SK-N-SH (cell line): ENCODE measurements around the gene CTSE. TPM values are rescaled to one million over a fixed set of nuclear protein-coding genes. Genes with fewer than 3 reads are reported as not detected.

Experiments used
- CTCF ChIA-PET: fragments of 300-600, 350-600 bp; formaldehyde crosslinking; extraction: SDS; loops from one replicate; lab custom pipeline; 2021; lab: Yijun Ruan, JAX
- POLR2A ChIA-PET: fragments of 350-600 bp; sonication (Branson Sonifier 250); formaldehyde crosslinking; extraction: SDS; loops from one replicate; lab custom pipeline; 2020; ENCODE audit warnings: antibody characterized with exemption, inconsistent platforms; lab: Yijun Ruan, JAX
- DNase-seq: peaks from one replicate; pipeline ENCODE4 v3.0.0; 2012
- H2AFZ ChIP-seq: fragments of 200-600 bp; sonication (generic); 2 replicates; pipeline ENCODE4 v1.8.1; 2016; ENCODE audit warnings: antibody characterized with exemption, mild to moderate bottlenecking, low read depth
- H3F3A ChIP-seq: fragments of 200-600 bp; sonication (generic); replicated peaks from 2 replicates; pipeline ENCODE3; 2016; ENCODE audit warnings: antibody characterized with exemption, mild to moderate bottlenecking; ENCODE audit not compliant: insufficient read depth
- H3K27ac ChIP-seq, 2 experiments: fragments of 200-500 bp in 1 of 2; fragments of 200-600 bp in 1 of 2; sonication (Bioruptor generic) in 1 of 2; sonication (generic), shearing (Covaris generic) in 1 of 2; 2 replicates each; pipeline versions ENCODE4 v1.5.1 to v1.6.1; 2014 to 2016; ENCODE audit warnings: low read depth in 2 of 2, inconsistent platforms in 1 of 2, low read length in 1 of 2, mild to moderate bottlenecking in 1 of 2, mixed read lengths in 1 of 2
- H3K27me3 ChIP-seq: fragments of 200-600 bp; sonication (generic), shearing (Covaris generic); 2 replicates; pipeline ENCODE4 v1.6.1; 2016; ENCODE audit warnings: mixed run types; ENCODE audit not compliant: insufficient read depth
- H3K36me3 ChIP-seq, 2 experiments: fragments of 200-500 bp in 1 of 2; fragments of 200-600 bp in 1 of 2; sonication (Bioruptor generic) in 1 of 2; sonication (generic) in 1 of 2; replicated peaks in 1 of 2; 2 replicates each; pipeline versions ENCODE3 to v1.5.1; 2014 to 2016; ENCODE audit warnings: low read length in 1 of 2, mild to moderate bottlenecking in 1 of 2; ENCODE audit not compliant: insufficient read depth in 2 of 2, control insufficient read depth in 1 of 2
- H3K4me1 ChIP-seq, 2 experiments: fragments of 200-500 bp in 1 of 2; fragments of 200-600 bp in 1 of 2; sonication (Bioruptor generic) in 1 of 2; sonication (generic), shearing (Covaris generic) in 1 of 2; 2 replicates each; pipeline versions ENCODE4 v1.5.1 to v1.6.1; 2014 to 2016; ENCODE audit warnings: low read depth in 1 of 2, low read length in 1 of 2, mixed run types in 1 of 2; ENCODE audit not compliant: insufficient read depth in 2 of 2, control insufficient read depth in 1 of 2
- H3K4me2 ChIP-seq: fragments of 200-600 bp; sonication (generic), shearing (Covaris generic); 2 replicates; pipeline ENCODE4 v1.6.1; 2017; ENCODE audit warnings: mixed run types
- H3K4me3 ChIP-seq, 2 experiments: fragments of 200-500 bp in 1 of 2; fragments of 200-600 bp in 1 of 2; sonication (Bioruptor generic) in 1 of 2; sonication (generic), shearing (Covaris generic) in 1 of 2; 2 replicates each; pipeline versions ENCODE4 v1.5.1 to v1.8.1; 2014 to 2016; ENCODE audit warnings: low read depth in 2 of 2, inconsistent platforms in 1 of 2, low read length in 1 of 2, mild to moderate bottlenecking in 1 of 2, mixed read lengths in 1 of 2, moderate library complexity in 1 of 2
- H3K79me2 ChIP-seq: fragments of 200-600 bp; sonication (generic); 2 replicates; pipeline ENCODE4 v1.8.1; 2017; ENCODE audit warnings: mild to moderate bottlenecking; ENCODE audit not compliant: insufficient read depth
- H3K9ac ChIP-seq: fragments of 200-600 bp; sonication (generic); 2 replicates; pipeline ENCODE4 v1.6.1; 2017; ENCODE audit warnings: mixed run types
- H3K9me2 ChIP-seq: fragments of 200-600 bp; sonication (generic); 2 replicates; pipeline ENCODE4 v1.6.1; 2017; ENCODE audit warnings: mixed run types
- H3K9me3 ChIP-seq: fragments of 200-600 bp; sonication (generic); 2 replicates; pipeline ENCODE4 v1.6.1; 2017; ENCODE audit warnings: mixed run types, mild to moderate bottlenecking, moderate library complexity
- H4K20me1 ChIP-seq: fragments of 200-600 bp; sonication (generic); 2 replicates; pipeline ENCODE4 v1.6.1; 2017; ENCODE audit warnings: mild to moderate bottlenecking, mixed run types; ENCODE audit not compliant: insufficient read depth
- EZH2phosphoT487 ChIP-seq: fragments of 200-600 bp; sonication (generic); IDR thresholded peaks from 2 replicates; pipeline ENCODE4 v1.6.1; 2017; ENCODE audit warnings: low read depth, mixed run types, mild to moderate bottlenecking, antibody characterized with exemption, moderate library complexity, borderline replicate concordance
- FOXM1 ChIP-seq: IDR thresholded peaks from 2 replicates; pipeline ENCODE4 v1.4.0; 2012; ENCODE audit warnings: low read depth, mild to moderate bottlenecking
- RFX5 ChIP-seq: IDR thresholded peaks from 2 replicates; pipeline ENCODE4 v1.6.1; 2012; ENCODE audit warnings: mild to moderate bottlenecking, improper control_type of control experiment, low read length
- RXRA ChIP-seq: IDR thresholded peaks from 2 replicates; pipeline ENCODE4 v1.4.0; 2012; ENCODE audit warnings: low read depth, mild to moderate bottlenecking, borderline replicate concordance
- SMC3 ChIP-seq: IDR thresholded peaks from 2 replicates; pipeline ENCODE4 v1.6.1; 2012; ENCODE audit warnings: low read depth, low read length, improper control_type of control experiment
- TAF1 ChIP-seq: IDR thresholded peaks from 2 replicates; pipeline ENCODE4 v1.6.1; 2012; ENCODE audit warnings: low read depth, mild to moderate bottlenecking, low read length, moderate library complexity, borderline replicate concordance
- TEAD4 ChIP-seq: IDR thresholded peaks from 2 replicates; pipeline ENCODE4 v1.4.0; 2012; ENCODE audit warnings: mild to moderate bottlenecking, borderline replicate concordance; ENCODE audit not compliant: insufficient read depth
- USF2 ChIP-seq: fragments of 150-350 bp; IDR thresholded peaks from 2 replicates; pipeline ENCODE4 v1.6.1; 2017; ENCODE audit warnings: antibody characterized with exemption, low read length, low read depth, borderline replicate concordance
- ZBTB33 ChIP-seq: IDR thresholded peaks from 2 replicates; pipeline ENCODE4 v1.4.0; 2012; ENCODE audit warnings: low read depth, borderline replicate concordance
- WGBS: methylation state at CpG from one replicate; pipeline ENCODE4 v1.1.6; 2017; ENCODE audit warnings: low lambda C conversion rate; 5-methylcytosine and 5-hydroxymethylcytosine counted together
- polyA plus RNA-seq, 3 experiments: library from polyadenylated mRNA; depleted of rRNA; stranded (reverse); fragments of >200 nt; gene quantifications; 2 replicates each; pipeline ENCODE4 v1.2.3, GENCODE V29; 2012

Gene CTSE
- polyA plus RNA-seq, 1 of the 3 experiments (the other 2 are of a cell fraction) = not detected

GRCh38 chr1:206005778-206006180 is 17.9 kb downstream of the CTSE start:
- Histone ChIP-seq H2AFZ (no peak overlapping the region), H3K9me3 (no peaks in the 10 kb centered on the region), H3F3A (peaks cover 10% of the 10 kb centered on the region), H3K27ac (no peak overlapping the region), H4K20me1 (no peaks in the 10 kb centered on the region), H3K27me3 (peaks cover 7% of the 10 kb centered on the region; the same call in 1 of the 2 replicates), H3K4me3 (no peak overlapping the region), H3K79me2 (no peaks in the 10 kb centered on the region), H3K9ac (no peak overlapping the region), H3K36me3 (no peaks in the 10 kb centered on the region), H3K4me1 (peaks cover 0 to 16% of the 10 kb centered on the region in 2 experiments; a peak in 2 of 4 replicates), H3K9me2 (no peaks in the 10 kb centered on the region), H3K4me2 (no peak overlapping the region)
- TF ChIP-seq ZBTB33 (no peak), RXRA (no peak), FOXM1 (no peak), USF2 (no peak), RFX5 (no peak)
- CTCF ChIA-PET = interaction anchor here (0.9 to 1.7 kb wide), 3 partner anchors 25 to 87 kb away, joined by 3 to 5 read pairs (median 3); no protein-coding TSS in a partner anchor
- no peak for DNase-seq
- WGBS = 81% methylated on average over 8 of the region's 8 CpGs
- POLR2A ChIA-PET = no interaction called here

- no peaks in the 10 kb centered on the region for H3K9me2 ChIP-seq
- no peaks in the 10 kb centered on the region for H3K79me2 ChIP-seq
- H3K36me3 ChIP-seq = no peaks in the 10 kb centered on the region
- no peaks in the 10 kb centered on the region for H3K9me3 ChIP-seq
- H3K4me1 ChIP-seq = peaks cover 0 to 17% of the 10 kb centered on the region in 2 experiments; a peak in 2 of 4 replicates
- H3K27me3 ChIP-seq = peaks cover 2% of the 10 kb centered on the region; the same call in 1 of the 2 replicates
- no peak for DNase-seq
- H3F3A ChIP-seq = peaks cover 10% of the 10 kb centered on the region
- no peak overlapping the region for H3K9ac ChIP-seq
- no peak overlapping the region for H3K4me2 ChIP-seq
- CTCF ChIA-PET = interaction anchor here (1.7 kb wide), 1 partner anchor 28 kb away, joined by 5 read pairs; no protein-coding TSS in a partner anchor
- no peaks in the 10 kb centered on the region for H4K20me1 ChIP-seq
- POLR2A ChIA-PET = no interaction called here
- H3K27ac ChIP-seq = no peak overlapping the region
- no peak overlapping the region for H3K4me3 ChIP-seq
- 89% methylated on average over 7 of the region's 7 CpGs for WGBS
- TF ChIP-seq EZH2phosphoT487 (no peak), TEAD4 (no peak), TAF1 (no peak), SMC3 (no peak)
- TF ChIP-seq, all 33 proteins: peak for 0
- no peak overlapping the region for H2AFZ ChIP-seq
Observed at GRCh38 chr1:206005234-206005633, 18.5 kb downstream of the CTSE start.
